KBM-7 (cell line): ENCODE measurements around the gene RBM33.

Experiments
- DNase-seq: peaks from one replicate; pipeline ENCODE4 v3.0.0-alpha.2; 2015
- in situ Hi-C: fragments of 300-500 bp; cut with MboI; formaldehyde crosslinking; loops from 2 replicates; pipeline ENCODE4 v1.14.3; 2020; ENCODE audit warnings: low sequenced_read_pairs, low pct_unique_long_range_greater_than_20kb, mixed read lengths

RBM33 gene

DNA sequence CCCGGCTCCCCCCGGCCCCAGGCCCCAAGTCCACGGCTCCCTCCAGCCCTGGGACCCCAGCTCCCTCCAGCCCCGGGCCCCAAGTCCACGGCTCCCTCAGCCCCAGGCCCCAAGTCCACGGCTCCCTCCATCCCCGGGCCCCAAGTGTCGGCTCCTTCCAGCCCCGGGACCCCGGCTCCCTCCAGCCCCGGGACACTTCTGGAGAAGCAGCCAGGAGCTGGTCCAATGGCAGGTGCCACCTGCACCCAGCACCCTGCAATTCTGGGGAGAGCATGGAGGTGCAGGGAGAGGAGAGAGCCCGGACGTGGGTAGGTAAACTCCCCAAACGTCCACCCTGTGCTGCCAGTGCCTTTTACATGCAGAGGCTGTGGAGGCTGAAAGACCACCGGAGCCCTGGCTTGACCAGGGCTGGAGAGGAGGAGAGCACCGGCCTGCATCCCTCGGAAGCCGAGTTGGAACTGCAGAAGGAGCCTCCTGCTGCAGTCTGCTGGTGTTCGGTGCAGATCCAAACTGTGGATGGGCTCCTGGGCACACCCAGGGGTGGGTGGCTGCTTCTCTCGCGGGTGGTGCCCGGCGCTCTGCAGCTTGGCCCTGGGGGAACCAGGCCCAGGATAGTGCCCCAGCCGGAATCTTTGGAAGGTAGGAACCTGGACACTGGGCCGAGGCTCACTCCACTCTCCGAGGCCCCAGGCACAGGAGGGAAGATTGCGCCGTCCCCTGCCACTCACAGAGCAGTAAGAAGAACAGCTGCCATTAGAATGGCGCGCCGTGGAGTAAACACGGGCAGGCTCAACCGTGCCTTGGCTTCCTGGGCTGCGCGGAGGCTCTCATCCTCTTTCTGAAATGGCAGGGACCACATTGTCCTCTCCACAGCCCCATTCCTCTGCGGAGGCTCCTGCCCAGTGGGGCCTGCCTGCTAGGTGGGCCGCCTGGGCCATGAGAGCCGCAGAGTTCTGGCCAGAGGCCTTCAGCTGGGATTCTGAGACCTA lies 153.1 kb downstream of the RBM33 start:
- DNase-seq = no peak
- in situ Hi-C loops = loop anchor here (25.0 kb wide), 1 partner anchor 1015 kb away; no protein-coding TSS in a partner anchor

DNA sequence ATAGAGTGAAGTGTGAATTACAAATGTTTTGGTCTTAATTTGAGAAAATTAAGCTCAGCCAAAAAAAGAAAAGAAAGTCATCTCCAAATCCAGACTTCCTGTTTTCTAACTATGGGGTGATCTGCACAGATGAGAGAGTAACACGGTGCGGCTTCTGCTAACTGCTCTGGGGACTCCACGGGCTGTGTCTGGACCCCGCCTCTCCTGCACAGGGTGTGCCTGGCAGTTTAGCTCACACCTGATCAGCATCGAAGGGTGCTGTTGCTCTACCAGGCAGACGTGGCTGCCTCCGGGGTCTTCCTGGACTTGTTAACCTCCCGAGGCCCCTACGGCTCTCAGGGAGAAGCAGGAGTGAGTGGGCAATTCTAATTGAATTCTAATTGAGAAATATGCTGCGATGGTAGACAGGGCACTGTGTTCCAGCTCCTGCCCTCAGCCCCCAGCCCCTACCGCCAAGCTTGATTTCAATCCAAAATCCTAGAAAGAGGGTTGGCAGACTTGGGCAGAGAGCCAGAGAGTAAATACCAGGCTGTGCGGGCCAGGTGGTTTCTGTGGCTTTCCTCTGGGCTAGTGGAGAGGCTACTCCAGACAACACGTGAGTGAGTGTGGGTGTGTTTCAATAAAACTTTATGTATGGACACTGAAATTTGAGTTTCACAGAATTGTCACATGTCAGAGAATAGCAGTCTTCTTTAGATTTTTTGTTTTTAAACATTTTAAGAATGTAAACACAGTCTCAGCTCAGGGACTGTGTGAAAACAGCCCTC lies 154.4 kb downstream of the RBM33 start:
- peak; percentile 75 for DNase-seq
- in situ Hi-C loops = loop anchor here (25.0 kb wide), 1 partner anchor 1013 kb away; no protein-coding TSS in a partner anchor

DNA sequence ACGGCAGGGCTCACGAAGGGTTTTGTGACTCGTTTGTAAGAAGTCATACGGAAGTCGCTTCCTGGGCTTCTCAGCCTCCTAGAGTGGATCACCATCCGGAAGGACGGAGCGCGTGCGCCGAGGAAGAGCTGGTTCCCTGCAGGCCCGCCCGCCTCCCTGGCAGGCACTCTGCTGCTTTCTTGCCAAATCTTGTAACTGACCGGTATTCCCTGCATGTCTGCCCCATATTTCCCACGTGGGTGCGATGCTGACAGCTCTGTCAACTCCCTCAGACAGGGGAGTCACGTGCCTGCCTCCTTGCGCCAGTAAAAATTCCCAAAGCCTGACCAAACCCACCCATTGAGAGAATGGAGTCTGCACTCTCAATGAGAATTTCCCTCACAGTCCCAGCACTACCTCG lies 155.1 kb downstream of the RBM33 start:
- in situ Hi-C loops = loop anchor here (25.0 kb wide), 1 partner anchor 1013 kb away; no protein-coding TSS in a partner anchor
- no peak for DNase-seq

DNA sequence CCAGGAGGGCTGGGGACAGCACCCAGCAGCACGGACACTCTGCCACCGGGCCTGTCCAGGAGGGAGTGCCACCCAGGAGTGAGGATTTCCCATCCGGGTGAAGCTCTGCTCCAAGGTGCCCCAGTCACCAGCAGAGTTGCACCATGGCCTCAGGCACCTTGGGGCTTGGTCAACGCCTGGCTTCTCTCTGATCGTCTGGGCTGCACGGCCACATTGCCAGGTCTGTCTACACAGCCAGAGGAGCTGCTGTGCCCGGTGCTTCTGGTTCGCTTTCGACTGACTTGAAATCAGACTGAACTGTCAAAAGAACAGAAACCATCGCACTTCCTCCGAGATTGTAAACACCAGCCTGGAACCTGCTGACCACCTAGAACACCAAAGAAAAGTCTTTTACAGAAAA lies 155.8 kb downstream of the RBM33 start:
- in situ Hi-C loops = no loop called here

DNA sequence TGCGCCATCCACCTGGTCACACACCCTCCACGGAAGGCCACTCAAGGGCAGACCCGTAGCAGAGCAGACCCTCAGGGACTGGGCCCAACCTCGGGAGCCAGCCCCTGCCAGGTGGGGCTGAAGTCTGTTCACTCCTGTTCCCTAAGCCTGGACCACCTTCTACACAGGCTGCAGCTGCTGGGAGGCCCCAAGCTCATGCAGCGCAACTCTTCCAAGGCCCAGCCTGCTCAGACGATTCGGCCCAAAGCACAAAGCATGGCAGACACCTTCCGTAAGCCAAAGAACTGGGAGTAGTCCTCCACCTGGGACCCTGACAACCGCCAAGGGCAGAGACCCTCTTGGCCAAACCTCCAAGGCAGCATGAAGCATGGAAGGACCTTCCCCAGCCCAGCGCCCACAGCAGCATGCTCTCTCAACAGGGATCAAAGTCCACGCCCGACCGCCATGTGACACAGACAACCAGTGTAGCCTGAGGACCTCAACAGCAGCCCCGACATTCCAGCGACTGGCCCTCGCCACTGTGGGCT lies 156.3 kb downstream of the RBM33 start:
- no peak for DNase-seq
- in situ Hi-C loops = no loop called here

More for the DNA sequence above, 155.8 kb downstream of the RBM33 start:
- DNase-seq = no peak

DNA sequence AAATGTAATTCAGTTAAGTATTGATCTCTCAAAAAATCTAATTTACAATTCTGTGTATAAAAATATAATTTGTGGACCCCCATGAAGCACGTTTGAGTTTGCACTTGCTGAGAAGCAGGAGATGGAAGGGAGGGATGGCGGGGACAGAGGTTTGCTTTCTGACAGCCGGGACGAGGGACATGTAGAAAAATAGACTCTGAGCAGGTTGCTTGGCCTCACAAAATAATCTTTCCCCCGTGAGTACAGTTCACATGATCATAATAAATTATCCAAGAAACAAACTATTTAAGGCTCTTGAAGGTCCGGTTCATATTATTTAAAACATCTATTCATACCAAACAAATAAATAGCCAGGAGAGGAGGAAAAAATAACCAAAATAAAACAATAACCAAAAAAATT lies 157.8 kb downstream of the RBM33 start:
- in situ Hi-C loops = no loop called here

DNA sequence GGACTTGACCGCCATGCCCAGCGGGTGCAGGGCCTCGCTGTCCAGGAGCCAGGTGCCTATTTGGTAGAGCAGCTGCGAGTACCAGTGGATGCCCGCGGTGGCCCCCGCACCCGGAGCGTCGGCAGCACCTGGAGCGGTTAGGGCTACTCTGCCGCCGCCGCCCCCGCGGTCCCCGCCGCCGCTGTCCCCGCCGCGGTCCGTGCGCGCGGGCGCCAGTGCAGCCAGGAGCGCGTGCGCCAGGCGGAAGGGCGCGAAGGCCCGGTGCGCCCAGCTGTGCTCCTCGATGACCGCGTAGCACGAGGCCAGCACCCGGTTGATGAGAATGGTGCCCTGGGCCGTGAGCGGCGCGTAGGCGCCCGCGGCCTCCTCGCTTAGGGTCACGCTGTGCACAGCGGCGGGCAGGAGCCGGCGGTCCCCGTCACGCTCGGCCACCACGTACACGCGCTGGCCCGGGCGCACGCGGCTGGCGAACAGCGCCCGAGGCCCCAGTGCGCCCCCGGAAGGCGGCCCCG lies 158.5 kb downstream of the RBM33 start:
- DNase-seq = no peak
- in situ Hi-C loops = no loop called here

More for the DNA sequence above, 157.8 kb downstream of the RBM33 start:
- DNase-seq = no peak

DNA sequence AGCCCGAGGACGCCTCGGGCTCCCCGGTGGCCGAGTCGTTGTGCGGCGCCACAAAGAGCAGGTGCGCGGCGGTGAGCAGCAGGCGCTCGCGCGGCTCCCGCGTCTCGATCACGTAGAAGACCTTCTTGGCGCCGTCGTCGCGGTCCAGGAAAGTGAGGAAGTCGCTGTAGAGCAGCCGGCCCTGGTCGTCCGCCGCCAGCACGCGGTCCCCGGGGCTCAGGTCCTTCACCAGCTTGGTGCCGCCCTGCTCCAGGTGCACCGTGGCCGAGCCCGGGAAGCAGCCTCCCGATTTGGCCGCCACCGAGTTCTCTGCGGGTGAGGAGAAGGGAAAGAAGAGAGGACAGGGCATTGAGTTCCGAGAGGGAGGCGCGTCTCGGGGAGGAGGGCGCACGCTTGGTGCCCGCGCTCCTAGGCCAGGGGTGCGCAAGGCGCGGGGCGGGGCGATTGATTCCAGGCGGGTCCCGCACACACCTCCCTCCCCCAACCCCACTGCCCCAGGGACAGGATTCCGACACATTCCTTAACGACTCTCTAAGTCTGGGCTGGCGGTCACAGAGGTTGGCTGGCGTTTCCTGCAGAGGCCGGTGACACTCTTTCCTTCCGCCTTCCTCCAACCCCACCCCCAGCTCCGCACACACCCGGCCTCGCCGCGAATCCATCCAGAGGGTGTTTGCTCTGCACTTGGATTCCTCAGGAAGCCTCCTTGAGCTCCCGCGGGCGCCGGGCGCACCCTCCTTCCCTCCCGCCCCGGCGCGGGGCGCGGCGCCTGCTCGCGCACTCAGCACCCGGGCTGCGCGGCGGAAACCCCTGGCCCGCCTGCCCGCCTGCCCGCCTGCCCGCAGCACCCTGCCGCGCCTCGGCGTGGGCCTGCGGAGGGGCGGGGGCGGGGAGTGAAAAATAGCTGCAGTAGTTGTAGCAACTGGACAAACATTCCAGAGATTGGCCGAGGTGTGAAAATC lies 159.2 kb downstream of the RBM33 start:
- DNase-seq = peak; percentile 87
- in situ Hi-C loops = no loop called here

DNA sequence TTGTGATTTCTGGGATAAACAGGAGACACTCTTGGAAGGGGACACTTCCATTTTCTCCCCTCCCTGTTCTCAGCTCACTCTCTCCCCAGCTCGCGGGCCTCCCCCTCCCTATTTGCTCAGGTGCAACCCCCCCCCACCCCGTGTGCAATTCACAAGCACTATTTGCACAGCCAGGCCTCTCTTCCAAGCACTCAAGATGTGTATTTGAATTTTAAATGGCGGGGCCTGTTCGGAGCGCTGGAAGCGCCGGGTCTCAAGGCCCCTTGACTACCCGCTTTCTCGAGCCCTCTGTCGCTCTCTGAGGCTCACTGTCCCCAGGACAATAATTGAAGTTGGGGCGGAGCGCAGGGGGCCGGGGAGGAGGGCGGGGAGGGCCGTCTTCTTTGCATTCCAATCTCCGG lies 160.0 kb downstream of the RBM33 start:
- in situ Hi-C loops = no loop called here
- DNase-seq = no peak

DNA sequence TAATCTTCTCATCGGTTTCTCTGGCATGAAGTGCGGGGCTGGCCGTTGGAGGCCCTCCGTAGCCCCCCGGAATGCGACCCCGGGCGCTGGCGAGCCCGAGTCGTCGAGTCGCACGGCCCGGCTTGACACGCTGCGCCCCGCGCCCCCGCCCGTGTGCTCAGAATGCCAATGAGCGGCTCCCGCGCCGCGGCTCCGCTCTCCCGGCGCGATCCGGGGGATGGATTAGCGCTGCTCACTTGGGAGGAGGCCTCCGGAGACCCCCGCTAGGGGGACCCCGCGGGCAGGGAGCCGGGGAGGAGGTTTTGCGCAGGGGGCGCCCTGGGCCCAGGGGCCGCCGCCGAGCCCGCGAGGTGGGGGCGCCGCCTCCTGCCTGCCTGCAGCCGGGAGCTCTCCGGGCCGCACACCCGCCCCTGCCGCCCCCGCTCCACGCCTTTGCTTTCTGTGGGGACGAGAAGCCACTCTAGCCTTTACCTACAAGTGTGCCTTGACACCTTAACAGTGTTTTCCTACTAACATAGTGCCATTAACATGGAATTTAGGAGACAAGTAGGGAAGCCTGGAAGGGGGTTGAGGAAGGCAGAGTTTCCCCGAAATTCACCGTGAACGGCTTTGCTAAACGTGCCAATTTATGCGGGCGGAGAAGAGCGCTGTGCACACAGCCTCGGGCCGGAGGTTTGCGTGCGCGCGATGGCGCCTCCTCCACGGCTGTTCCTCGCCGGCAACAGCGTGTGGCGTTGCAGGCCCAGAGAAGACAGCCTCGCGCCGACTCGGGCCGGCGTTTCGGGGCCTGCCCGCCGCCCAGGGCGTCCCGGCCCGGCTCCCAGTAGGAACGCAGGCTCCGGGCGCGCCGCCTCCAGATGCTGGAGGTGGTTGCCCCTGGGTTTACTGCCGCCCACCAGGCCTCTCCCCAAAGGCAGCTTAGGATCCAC lies 160.7 kb downstream of the RBM33 start:
- DNase-seq = peak; percentile 84
- in situ Hi-C loops = no loop called here

DNA sequence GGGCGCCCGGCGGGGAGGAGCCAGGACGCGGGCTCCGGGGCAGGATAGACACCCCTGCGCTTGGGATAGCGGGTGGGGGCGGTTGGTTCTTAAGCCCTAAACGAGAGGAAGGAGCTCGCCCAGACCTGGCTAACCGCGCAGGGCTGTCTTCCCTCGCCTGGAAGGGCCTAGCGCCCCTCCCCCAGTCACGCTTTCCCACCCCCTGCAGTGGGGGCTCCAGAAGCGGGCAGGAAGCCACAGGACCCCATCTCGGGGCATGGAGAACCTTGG lies 161.3 kb downstream of the RBM33 start:
- DNase-seq = no peak
- in situ Hi-C loops = no loop called here

DNA sequence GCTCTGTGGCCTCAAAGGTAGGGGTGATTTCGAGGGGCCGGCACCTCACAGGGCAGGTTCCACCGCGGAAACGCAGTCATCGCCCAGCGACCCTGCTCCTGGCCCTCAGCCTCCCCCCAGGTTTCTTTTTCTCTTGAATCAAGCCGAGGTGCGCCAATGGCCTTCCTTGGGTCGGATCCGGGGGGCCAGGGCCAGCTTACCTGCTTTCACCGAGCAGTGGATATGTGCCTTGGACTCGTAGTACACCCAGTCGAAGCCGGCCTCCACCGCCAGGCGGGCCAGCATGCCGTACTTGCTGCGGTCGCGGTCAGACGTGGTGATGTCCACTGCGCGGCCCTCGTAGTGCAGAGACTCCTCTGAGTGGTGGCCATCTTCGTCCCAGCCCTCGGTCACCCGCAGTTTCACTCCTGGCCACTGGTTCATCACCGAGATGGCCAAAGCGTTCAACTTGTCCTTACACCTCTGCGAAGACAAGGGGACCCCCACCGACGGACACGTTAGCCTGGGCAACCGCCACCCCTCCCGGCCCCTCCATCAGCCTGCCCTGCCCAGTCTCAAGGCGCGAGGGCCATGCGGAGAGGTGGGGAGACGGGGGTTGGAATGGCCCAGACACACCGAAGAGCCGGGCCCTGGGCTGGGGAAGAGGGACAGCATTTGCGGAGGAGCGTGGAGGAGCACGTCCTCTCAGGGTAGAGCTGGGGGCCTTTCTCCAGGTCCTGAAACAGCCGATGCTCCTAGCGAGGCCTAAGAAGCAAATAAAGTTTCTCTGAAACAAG lies 161.8 kb downstream of the RBM33 start:
- DNase-seq = no peak
- in situ Hi-C loops = no loop called here

DNA sequence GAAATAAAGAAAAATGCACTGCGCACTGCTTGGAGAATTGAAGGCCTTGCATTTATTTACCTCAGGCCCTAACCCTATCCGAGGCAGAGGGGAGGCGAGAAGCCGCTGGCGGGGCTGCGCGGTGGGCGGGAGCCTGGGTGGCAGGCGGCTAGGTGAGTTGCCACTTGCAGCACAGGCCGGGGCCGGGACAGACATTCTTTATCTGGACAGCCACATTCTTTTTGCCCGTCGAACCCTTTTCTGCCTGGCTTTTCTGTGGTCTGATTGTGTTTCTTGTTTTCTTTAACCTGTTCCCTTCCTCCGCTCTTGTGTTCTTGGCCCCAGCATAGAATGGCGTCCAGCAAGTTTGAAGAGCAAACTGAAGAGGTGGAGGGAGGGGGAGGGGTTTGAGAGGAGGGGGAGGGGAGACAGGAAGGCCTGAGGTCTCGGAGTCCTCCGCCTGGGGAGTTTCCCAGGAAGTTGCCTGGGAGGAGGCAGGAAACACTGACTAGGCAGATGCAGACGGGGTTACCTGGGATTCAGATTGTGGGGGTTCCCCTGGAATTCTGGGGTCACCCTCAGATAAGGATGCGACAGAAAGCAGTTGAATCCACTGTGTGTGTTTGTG lies 162.7 kb downstream of the RBM33 start:
- in situ Hi-C loops = no loop called here

DNA sequence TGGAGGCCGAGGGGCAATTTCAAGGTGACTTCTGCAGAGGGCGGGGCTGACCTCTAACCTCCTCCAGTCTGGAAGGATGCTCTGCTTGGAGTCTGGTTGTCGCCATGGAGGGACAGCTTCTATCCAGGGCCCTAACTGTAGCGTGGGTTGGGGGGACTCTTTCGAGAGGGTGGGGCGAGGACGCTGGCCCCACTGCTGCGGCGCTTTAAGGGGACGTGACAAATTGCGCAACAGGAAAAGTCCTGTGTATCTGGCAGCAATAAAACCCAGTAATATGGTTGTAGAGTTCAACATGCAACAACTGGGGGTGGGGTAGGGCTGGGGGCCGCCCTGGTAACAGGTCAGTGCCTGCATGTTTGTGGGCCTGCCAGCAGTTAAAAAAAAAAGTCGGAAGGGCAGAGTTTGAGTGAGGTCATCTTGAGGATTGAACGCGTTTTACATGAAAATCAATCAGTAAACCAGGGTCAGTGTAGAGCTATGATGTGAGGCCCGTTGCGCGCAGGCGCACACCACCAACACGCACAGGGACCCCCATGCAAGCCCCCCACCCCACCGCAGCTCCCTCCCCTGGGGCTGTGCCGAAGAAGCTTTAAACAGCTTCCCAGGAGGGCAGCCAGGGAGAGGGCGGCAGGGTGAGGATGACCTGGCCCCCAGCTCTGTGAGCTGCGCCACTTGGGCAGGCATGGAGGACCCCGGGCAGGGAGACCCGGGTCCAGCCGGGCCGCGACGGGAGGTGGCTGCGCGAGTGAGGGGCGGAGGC lies 163.5 kb downstream of the RBM33 start:
- in situ Hi-C loops = no loop called here
- peak; percentile 87 for DNase-seq

More for the DNA sequence above, 162.7 kb downstream of the RBM33 start:
- DNase-seq = peak; percentile 36

DNA sequence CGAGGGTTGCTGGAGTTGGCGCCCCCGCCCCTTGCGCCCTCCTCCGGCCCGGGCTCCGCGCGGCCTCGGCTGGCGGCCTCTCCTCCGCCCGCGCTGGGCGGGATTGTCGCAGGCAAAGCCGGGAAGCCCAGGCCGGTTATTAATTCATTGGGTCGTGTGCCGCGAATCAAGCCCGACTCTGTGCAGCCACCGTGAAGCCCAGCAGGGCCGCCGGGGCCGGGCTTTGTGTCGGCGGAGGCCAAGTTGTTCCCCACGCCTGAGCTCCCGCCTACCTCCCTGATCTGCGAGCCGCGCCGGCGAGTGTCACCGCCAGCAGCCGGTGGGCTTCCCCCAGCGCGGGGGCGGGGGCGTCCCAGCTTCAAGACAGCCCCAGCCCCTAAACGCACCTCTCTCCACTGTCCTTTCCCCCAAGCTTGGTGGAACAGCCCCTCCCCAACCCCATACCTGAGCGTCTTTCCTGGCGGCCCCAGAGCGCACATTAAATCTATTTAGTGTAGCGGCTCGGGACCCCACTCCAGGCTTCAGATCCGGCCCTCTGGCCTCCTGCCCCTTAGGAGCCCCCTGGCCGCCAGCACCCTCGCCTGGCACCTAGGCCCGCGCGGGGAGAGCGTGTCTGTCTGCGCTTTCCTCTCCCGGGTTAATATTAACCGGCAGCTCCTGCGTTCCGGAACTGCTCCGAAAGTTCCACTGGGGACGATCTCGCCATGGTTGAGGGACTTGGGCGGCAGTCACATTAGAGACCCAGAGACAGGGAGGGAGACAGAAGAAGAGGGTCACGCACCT lies 164.3 kb downstream of the RBM33 start:
- DNase-seq = peak; percentile 32
- in situ Hi-C loops = no loop called here
